ENCODE results near the gene HS6ST1. TPM values are rescaled to one million over a fixed set of nuclear protein-coding genes. Genes with fewer than 3 reads are reported as not detected.

Gene HS6ST1
- total and polyA plus RNA-seq, 2 of the 4 experiments (the other 2 are of a cell fraction), result 29.9 to 36.9 TPM

- no peak for DNase-seq
Measured at GRCh38 chr2:128344101-128344500, 25.4 kb upstream of the HS6ST1 start.

More at GRCh38 chr2:128344101-128344500, 25.4 kb upstream of the HS6ST1 start:
- H3K14ac ChIP-seq (replicated peaks; ENCODE audit: low read depth, low read length), result 0 out of 2 replicates have a peak overlapping the region, but pooled peaks have one; percentile 32
- no peak overlapping the region for H2BK20ac ChIP-seq (ENCODE audit: low read depth, low read length)
- no peak overlapping the region for H4K91ac ChIP-seq (ENCODE audit: insufficient read depth, low read depth, low read length)
- BruUV-seq (replicated peaks), result no TSS peak
- ATAC-seq (ENCODE audit: low read depth), result no peak
- dilution Hi-C loops (cut with HindIII; ENCODE audit: low sequenced_read_pairs, unreplicated experiment), result no loop called here
- no peak overlapping the region for H3K56ac ChIP-seq (ENCODE audit: extremely low read depth, insufficient read depth, low read length)
- no peak overlapping the region for H3K4me3 ChIP-seq (ENCODE audit: insufficient read depth, low read depth, low read length)
- H3K9me1 ChIP-seq (ENCODE audit: insufficient read depth, low read length), result peaks cover 7% of the 10 kb centered on the region; the same call in 1 of the 2 replicates
- ChIA-PET POLR2A (ENCODE audit: unreplicated experiment) (no interaction called here), CTCF (no interaction called here)
- H3K4ac ChIP-seq (ENCODE audit: low read depth, low read length), result no peak overlapping the region
- H2BK120ac ChIP-seq (ENCODE audit: low read depth, low read length), result no peak overlapping the region
- H3K79me1 ChIP-seq (ENCODE audit: low read depth in 1 of 2, low read length in 2 of 2), result no peaks in the 10 kb centered on the region
- H2AK5ac ChIP-seq (ENCODE audit: low read depth, low read length), result no peak overlapping the region
- H3K18ac ChIP-seq (ENCODE audit: low read depth, low read length), result no peak overlapping the region
- no peak overlapping the region for H3K9ac ChIP-seq (ENCODE audit: low read depth, low read length)
- no peaks in the 10 kb centered on the region for H4K20me1 ChIP-seq (ENCODE audit: insufficient read depth, low read length)
- no peak overlapping the region for H3K23ac ChIP-seq (ENCODE audit: low read depth, low read length)
- H3K27ac ChIP-seq (ENCODE audit: insufficient read depth, low read length), result no peak overlapping the region
- no peak for TF ChIP-seq BHLHE40 (IDR thresholded peaks at IDR 0.05; ENCODE audit: low read depth, low read length)
- no peak for TF ChIP-seq ELK1 (IDR thresholded peaks at IDR 0.05; ENCODE audit: borderline replicate concordance, low read depth, low read length)
- TF ChIP-seq RAD21 (IDR thresholded peaks at IDR 0.05; ENCODE audit: low read length), result no peak
- no peak for TF ChIP-seq MAZ (IDR thresholded peaks at IDR 0.05; ENCODE audit: borderline replicate concordance, low read depth, low read length)
- no peak for TF ChIP-seq MAFK (IDR thresholded peaks at IDR 0.05; ENCODE audit: low read depth, low read length)
- no peak for TF ChIP-seq CEBPB (IDR thresholded peaks at IDR 0.05; ENCODE audit: low read depth, low read length)
- TF ChIP-seq CTCF (conservative IDR thresholded peaks at IDR 0.05; ENCODE audit: low read depth, low read length), result no peak
- no peak for TF ChIP-seq RCOR1 (IDR thresholded peaks at IDR 0.05; ENCODE audit: insufficient replicate concordance, low read length)
- H2AK9ac ChIP-seq (replicated peaks; ENCODE audit: low read depth, low read length, poor library complexity), result no peak overlapping the region
- no peak overlapping the region for H2AFZ ChIP-seq (replicated peaks; ENCODE audit: low read length, poor library complexity)
- WGBS, 2 experiments (ENCODE audit: extremely low coverage in 2 of 2, insufficient read length in 1 of 2), result no CpG with 5 or more reads among the region's 3 CpGs
- no peaks in the 10 kb centered on the region for H3K9me3 ChIP-seq (ENCODE audit: control insufficient read depth, insufficient read depth, low read length)
- H3K4me2 ChIP-seq (ENCODE audit: low read depth, low read length), result no peak overlapping the region
- no peaks in the 10 kb centered on the region for H3K27me3 ChIP-seq (ENCODE audit: control insufficient read depth, insufficient read depth, low read length)
- no peak overlapping the region for H4K8ac ChIP-seq (ENCODE audit: low read depth in 2 of 2, low read length in 2 of 2)
- in situ Hi-C loops (cut with MboI; ENCODE audit: low sequenced_read_pairs), result no loop called here
- no peak overlapping the region for H2BK5ac ChIP-seq (ENCODE audit: low read depth, low read length, poor library complexity, severe bottlenecking)
- peaks cover 10% of the 10 kb centered on the region for H3K4me1 ChIP-seq (ENCODE audit: control insufficient read depth, insufficient read depth, low read length)
- intact Hi-C loops (cut with micrococcal nuclease), result no loop called here
- no peak overlapping the region for H4K5ac ChIP-seq (ENCODE audit: low read depth, low read length)
- H3K36me3 ChIP-seq (ENCODE audit: control insufficient read depth, insufficient read depth, low read length), result no peaks in the 10 kb centered on the region
- H2BK15ac ChIP-seq (ENCODE audit: low read depth, low read length), result no peak overlapping the region

All from IMR-90 (cell line).